Lower lobe of right lung (tissue), 2 donors: ENCODE data around the gene PNKP. TPM values are rescaled to one million over a fixed set of nuclear protein-coding genes. Genes with fewer than 3 reads are reported as not detected.

Source experiments
- ATAC-seq, 2 donors: fragments of 200-7000 bp; cut with Tn5 transposase; one replicate each; pipeline ENCODE4 v1.9.1; 2020 to 2022; ENCODE audit warnings: mild to moderate bottlenecking in 2 of 2, moderate library complexity in 2 of 2
- DNase-seq: peaks from one replicate; pipeline ENCODE4 v3.0.0-alpha.2; 2020
- H3K27ac ChIP-seq: fragments of 200-600 bp; one replicate; pipeline ENCODE4 v1.8.0; 2022
- H3K27me3 ChIP-seq: fragments of 200-600 bp; one replicate; pipeline ENCODE4 v1.8.0; 2022; ENCODE audit warnings: low read depth
- H3K36me3 ChIP-seq: fragments of 200-600 bp; one replicate; pipeline ENCODE4 v1.8.0; 2022; ENCODE audit warnings: mild to moderate bottlenecking
- H3K4me1 ChIP-seq: fragments of 200-600 bp; one replicate; pipeline ENCODE4 v1.8.0; 2022
- H3K4me3 ChIP-seq: fragments of 200-600 bp; one replicate; pipeline ENCODE4 v1.8.0; 2022; ENCODE audit warnings: mild to moderate bottlenecking
- H3K9me3 ChIP-seq: fragments of 200-600 bp; one replicate; pipeline ENCODE4 v1.8.0; 2022
- intact Hi-C: fragments of 100-400 bp; cut with DNase I; formaldehyde crosslinking; loops from one replicate; pipeline ENCODE4 v1.11.0; 2022
- total RNA-seq: library from RNA; stranded (reverse); fragmentation: NEBNext Ultra II Directional; extraction: Animal tissue kit (Norgen Biotek cat#: 25700); gene quantifications from one replicate; pipeline ENCODE4 v1.2.1, GENCODE V29; 2021
- TF ChIP-seq, protein P1 (sequence below): fragments of 200-600 bp; IDR thresholded peaks from one replicate; pipeline ENCODE4 v1.8.0; 2022; ENCODE audit warnings: antibody characterized with exemption, mild to moderate bottlenecking
- donor health status: DM: no; HTN: yes; CAD: no; lungs with severe emphysema.

The PNKP gene
- total RNA-seq, 1 donor from 2014 or later: 78.0 TPM

DNA sequence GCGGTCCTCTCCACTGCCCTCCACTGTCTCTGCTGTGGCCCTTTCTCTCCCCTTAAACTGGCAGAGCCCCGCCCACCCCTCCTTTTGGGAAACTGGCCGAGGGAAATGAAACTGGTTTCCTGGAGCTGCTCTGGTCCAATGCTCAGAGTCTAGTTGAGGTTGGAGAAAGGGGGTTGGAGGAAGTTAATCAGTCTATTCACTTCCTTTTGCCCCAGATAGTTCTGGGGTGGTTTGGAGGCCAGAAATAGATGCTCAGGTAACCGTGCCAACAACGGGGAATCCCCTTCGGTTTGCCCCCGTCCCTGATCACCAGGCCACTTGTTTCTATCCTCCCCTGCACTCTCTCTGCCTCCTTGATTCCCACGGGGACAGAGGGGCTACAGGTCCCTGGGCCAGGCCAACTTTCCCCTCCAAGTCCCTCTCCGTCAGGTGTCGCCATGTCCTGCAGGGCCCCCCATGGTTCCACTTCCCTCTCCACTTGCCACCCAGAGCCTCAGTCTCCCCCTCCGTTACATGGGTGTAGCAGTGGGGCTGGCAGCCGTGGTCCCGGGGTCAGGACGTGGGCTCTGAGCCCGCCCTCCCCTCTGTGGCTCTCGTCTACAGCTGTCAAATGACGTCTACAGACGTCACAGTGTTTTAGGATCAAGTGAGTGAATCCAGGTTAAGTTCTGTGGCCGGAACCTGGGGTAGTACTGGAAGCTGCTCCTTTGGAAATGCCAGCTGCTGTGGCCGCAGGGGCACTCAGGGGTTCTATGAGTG lies 29.7 kb upstream of the PNKP start, which contains the start of gene IL4I1:
Gene IL4I1 (minus strand): TSS at position 25 of the 759 bp plus-strand sequence. CDS start 727 bp downstream, outside the sequence.
- Histone ChIP-seq H3K4me1 (peaks cover 27% of the 10 kb centered on the region), H3K4me3 (peak within 1 kb of the TSS; percentile 7), H3K36me3 (no peaks in the 10 kb centered on the region), H3K27ac (peak within 1 kb of the TSS; percentile 64), H3K9me3 (no peaks in the 10 kb centered on the region), H3K27me3 (no peaks in the 10 kb centered on the region)
- DNase-seq (no peak), ATAC-seq (peak; percentile 65 to 67)
- TF ChIP-seq, protein P1, sequence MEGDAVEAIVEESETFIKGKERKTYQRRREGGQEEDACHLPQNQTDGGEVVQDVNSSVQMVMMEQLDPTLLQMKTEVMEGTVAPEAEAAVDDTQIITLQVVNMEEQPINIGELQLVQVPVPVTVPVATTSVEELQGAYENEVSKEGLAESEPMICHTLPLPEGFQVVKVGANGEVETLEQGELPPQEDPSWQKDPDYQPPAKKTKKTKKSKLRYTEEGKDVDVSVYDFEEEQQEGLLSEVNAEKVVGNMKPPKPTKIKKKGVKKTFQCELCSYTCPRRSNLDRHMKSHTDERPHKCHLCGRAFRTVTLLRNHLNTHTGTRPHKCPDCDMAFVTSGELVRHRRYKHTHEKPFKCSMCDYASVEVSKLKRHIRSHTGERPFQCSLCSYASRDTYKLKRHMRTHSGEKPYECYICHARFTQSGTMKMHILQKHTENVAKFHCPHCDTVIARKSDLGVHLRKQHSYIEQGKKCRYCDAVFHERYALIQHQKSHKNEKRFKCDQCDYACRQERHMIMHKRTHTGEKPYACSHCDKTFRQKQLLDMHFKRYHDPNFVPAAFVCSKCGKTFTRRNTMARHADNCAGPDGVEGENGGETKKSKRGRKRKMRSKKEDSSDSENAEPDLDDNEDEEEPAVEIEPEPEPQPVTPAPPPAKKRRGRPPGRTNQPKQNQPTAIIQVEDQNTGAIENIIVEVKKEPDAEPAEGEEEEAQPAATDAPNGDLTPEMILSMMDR: no peak
- intact Hi-C loops: no loop called here

DNA sequence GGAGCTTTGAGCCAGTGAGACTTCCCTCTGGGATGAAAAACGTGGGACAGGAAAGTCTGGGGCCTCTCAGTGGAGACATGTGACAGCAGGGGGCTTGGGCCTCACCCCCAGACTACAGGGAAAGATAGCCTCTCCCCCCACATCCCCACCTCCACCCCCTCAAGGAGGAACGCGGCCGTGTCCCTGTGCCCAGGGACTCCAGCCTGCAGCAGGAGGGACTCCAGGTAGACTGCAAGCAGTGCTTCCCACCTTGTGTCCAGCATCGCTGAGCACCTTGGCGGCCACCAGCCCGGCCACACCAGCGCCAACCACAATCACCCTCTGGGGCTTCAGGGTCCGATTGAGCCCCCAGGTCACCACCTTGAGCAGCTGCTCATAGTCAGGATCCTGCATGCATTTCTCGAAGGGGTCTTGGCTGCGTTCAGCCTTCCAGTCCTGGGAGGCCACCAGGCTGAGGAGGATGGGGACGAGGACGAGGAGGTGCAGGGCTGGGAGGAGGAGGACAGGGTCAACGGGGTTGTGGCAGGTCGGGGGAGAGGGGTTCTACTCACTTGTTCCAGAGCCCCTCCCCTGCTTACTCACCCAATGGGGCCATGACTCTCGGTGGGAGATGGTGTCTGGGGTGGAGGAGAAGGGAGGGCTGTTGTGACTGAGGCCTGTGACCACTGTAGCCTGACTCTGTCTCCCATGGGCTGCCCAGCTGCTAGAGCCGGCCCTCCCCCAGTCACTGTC lies 28.4 kb upstream of the PNKP start:
- Histone ChIP-seq H3K4me3 (no peak overlapping the region), H3K27ac (no peak overlapping the region), H3K36me3 (no peaks in the 10 kb centered on the region), H3K4me1 (peaks cover 27% of the 10 kb centered on the region), H3K9me3 (no peaks in the 10 kb centered on the region), H3K27me3 (no peaks in the 10 kb centered on the region)
- TF ChIP-seq, protein P1: no peak
- DNase-seq: no peak
- intact Hi-C loops: no loop called here
- ATAC-seq: no peak

DNA sequence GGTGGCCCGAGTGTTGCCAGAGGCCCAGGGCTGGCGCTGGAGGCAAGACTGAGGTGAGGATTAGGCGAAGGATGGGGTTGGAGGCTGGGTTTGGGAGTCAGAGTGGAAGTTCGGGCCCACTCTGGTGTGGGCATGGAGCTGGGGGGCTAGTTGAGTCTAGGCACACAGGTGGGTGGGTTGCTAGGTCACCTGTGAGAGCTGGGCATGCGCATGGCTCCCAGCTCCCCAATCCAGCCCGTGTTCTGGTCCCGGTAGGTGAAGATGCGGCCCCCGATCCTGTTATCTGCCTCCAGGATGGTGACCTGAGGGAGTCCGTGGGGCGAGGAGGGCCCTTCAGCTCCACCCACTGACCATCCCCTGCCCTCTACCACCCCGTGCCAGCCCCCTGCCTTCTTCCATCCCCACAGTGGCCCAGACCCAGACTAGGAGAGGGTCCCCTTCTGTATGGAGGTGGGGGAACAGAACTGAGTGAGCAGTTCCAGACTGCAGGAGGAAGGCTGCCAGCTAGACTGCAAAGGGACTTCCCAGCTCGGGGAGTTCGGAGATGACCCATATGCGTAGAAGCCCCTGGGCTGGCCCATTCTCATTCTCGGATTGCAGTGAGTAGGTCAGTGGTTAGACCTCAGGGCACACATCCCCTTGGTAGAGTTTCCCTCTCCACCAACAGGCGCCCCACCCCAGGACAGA lies 27.6 kb upstream of the PNKP start:
- intact Hi-C loops: no loop called here
- no peaks in the 10 kb centered on the region for H3K36me3 ChIP-seq
- H3K9me3 ChIP-seq: no peaks in the 10 kb centered on the region
- H3K4me1 ChIP-seq: peaks cover 32% of the 10 kb centered on the region
- H3K27ac ChIP-seq: no peak overlapping the region
- H3K4me3 ChIP-seq: no peak overlapping the region
- TF ChIP-seq, protein P1: no peak
- no peak for ATAC-seq
- no peak for DNase-seq
- peaks cover 3% of the 10 kb centered on the region for H3K27me3 ChIP-seq

DNA sequence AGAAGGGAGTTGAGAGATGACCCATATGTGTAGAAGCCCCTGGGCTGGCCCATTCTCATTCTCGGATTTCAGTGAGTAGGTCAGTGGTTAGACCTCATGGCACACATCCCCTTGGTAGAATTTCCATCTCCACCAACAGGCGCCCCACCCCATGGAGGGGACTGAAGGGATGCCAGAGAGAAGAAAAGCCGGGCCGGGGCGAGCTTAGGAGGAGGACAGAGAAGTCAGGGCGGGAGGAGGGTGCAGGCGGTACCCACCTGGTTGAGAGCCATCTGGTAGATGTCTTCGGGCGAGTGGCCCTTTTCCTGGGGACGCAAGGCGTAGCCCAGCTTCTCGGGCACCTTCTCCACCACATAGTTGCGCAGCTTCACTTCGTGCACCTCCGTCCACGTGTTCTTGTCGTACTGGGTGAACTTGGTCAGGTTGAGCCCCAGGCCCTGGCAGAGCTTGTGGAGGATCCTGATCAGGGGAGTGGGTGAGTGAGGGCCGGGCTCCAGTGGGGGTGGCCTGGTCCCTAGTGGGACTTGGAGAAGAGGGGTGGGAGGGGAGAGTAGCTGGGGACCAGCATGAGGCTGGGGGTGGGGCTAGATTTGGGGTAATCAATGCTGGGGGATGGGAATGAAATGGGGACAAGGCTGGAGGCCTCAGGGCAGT lies 26.8 kb upstream of the PNKP start:
- ATAC-seq: no peak
- H3K36me3 ChIP-seq: no peaks in the 10 kb centered on the region
- H3K4me3 ChIP-seq: no peak overlapping the region
- no peak for DNase-seq
- no peaks in the 10 kb centered on the region for H3K9me3 ChIP-seq
- H3K27ac ChIP-seq: no peak overlapping the region
- H3K27me3 ChIP-seq: peaks cover 3% of the 10 kb centered on the region
- TF ChIP-seq, protein P1: no peak
- intact Hi-C loops: no loop called here
- H3K4me1 ChIP-seq: peaks cover 37% of the 10 kb centered on the region

DNA sequence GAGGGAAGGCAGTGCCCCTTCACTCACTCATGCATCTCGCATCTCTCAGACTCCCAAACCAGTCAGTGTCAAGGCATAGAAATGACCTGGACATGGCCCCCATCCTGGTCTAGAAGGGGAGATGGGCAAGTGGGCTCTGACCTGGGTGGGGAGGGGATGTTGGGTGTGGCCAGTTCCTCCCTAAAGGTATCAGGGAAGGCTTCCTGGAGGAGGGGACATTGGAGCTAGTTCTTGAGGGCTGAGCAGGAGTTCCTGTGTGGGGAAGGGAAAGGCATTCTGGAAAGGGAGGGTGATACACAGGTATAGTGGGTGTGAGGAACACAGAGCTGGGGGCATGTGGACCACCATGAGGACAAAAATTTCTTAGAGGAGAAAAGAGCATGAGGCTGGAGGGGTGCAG lies 25.3 kb upstream of the PNKP start:
- no peak for DNase-seq
- Histone ChIP-seq H3K36me3 (peaks cover 4% of the 10 kb centered on the region), H3K27me3 (peaks cover 3% of the 10 kb centered on the region), H3K9me3 (no peaks in the 10 kb centered on the region), H3K4me1 (peaks cover 29% of the 10 kb centered on the region), H3K27ac (no peak overlapping the region), H3K4me3 (no peak overlapping the region)
- TF ChIP-seq, protein P1: no peak
- ATAC-seq: no peak
- intact Hi-C loops: no loop called here
